Breast epithelium (tissue), 4 donors: ENCODE data around the gene KCNIP4. TPM values are rescaled to one million over a fixed set of nuclear protein-coding genes. Genes with fewer than 3 reads are reported as not detected.

Experiments used
- DNase-seq, 2 donors: peaks; one replicate each; pipeline ENCODE4 v3.0.0-alpha.2; 2019; ENCODE audit warnings: low spot score in 2 of 2
- H3K27ac ChIP-seq, 2 donors: fragments of 200-600 bp; sonication (generic) in 1 of 2; one replicate each; pipeline ENCODE4 v1.5.1; 2016 to 2019; ENCODE audit warnings: mild to moderate bottlenecking in 1 of 2
- H3K27me3 ChIP-seq, 2 donors: fragments of 200-600 bp; sonication (generic) in 1 of 2; one replicate each; pipeline versions ENCODE4 v1.5.1 to v1.6.0; 2017 to 2019; ENCODE audit warnings: control low read depth in 1 of 2, mild to moderate bottlenecking in 1 of 2
- H3K36me3 ChIP-seq: fragments of 200-600 bp; one replicate; pipeline ENCODE4 v1.5.1; 2019
- H3K4me1 ChIP-seq, 2 donors: fragments of 200-600 bp; sonication (generic); one replicate each; pipeline ENCODE4 v1.5.1; 2016 to 2019; ENCODE audit warnings: control low read depth in 1 of 2
- H3K4me3 ChIP-seq, 3 donors: fragments of 200-600 bp; sonication (generic); 1 replicate in 2 of 3; 2 replicates in 1 of 3; pipeline ENCODE4 v1.5.1; 2016 to 2019; ENCODE audit warnings: mild to moderate bottlenecking in 3 of 3, moderate library complexity in 2 of 3
- H3K9me3 ChIP-seq, 2 donors: fragments of 200-600 bp; sonication (generic) in 1 of 2; one replicate each; pipeline ENCODE4 v1.5.1; 2016 to 2019; ENCODE audit warnings: control low read depth in 1 of 2
- CTCF ChIP-seq, 3 donors: fragments of 450-650 bp; IDR thresholded peaks; one replicate each; pipeline ENCODE4 v1.5.1; 2016 to 2017; ENCODE audit warnings: antibody characterized with exemption in 3 of 3, mild to moderate bottlenecking in 3 of 3, moderate library complexity in 3 of 3
- POLR2A ChIP-seq: fragments of 450-650 bp; IDR thresholded peaks from one replicate; pipeline ENCODE4 v1.6.1; 2016; ENCODE audit warnings: antibody characterized with exemption, mild to moderate bottlenecking, moderate library complexity
- POLR2AphosphoS5 ChIP-seq, 3 donors: sonication (generic); formaldehyde crosslinking; IDR thresholded peaks; one replicate each; pipeline ENCODE4 v1.6.1; 2017; ENCODE audit warnings: antibody characterized with exemption in 3 of 3
- intact Hi-C: fragments of 100-400 bp; cut with DNase I; formaldehyde crosslinking; loops from one replicate; pipeline ENCODE4 v1.15.1; 2023; ENCODE audit warnings: low total_unique reads
- total RNA-seq, 3 donors: library from RNA; depleted of rRNA; stranded (reverse); fragments of >200 nt; gene quantifications; one replicate each; pipeline ENCODE4 v1.1.0, GENCODE V29; 2016

KCNIP4 gene
- total RNA-seq, 3 donors from 2014 or later = 0.44 to 0.66 TPM; not detected in 1

- intact Hi-C loops = no loop called here
- Histone ChIP-seq H3K36me3 (no peaks in the 10 kb centered on the region), H3K4me1 (no peaks in the 10 kb centered on the region), H3K4me3 (no peak overlapping the region), H3K27ac (no peak overlapping the region), H3K9me3 (no peaks in the 10 kb centered on the region), H3K27me3 (no peaks in the 10 kb centered on the region)
- no peak for DNase-seq
- TF ChIP-seq POLR2A (no peak), CTCF (IDR thresholded peaks at IDR 0.05) (no peak), POLR2AphosphoS5 (IDR thresholded peaks at IDR 0.05) (no peak)
These were observed 1043.6 kb downstream of the KCNIP4 start for GRCh38 chr4:20904966-20905365.

DNA sequence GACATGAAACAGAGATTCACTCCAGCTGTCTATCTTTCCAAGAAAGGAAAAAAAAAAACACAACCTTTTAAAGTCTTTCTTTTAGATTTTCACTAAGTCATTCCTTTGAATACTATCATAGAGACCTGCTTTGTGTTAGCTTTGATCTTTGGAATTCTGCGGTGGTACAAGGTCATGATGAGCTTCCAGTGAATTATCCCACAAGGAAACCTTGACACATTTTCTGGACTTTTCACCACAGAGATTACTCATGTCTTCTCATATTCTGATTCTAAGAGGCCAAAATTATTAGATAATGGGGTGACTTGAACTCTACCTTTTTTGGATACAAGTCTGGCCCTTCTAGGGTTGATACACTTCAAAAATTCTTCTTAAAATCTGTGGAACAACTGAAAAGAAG, 1046.7 kb downstream of the KCNIP4 start:
- no peaks in the 10 kb centered on the region for H3K9me3 ChIP-seq
- no peak for DNase-seq
- H3K27ac ChIP-seq = no peak overlapping the region
- TF ChIP-seq CTCF (IDR thresholded peaks at IDR 0.05) (no peak), POLR2A (no peak), POLR2AphosphoS5 (IDR thresholded peaks at IDR 0.05) (no peak)
- no peaks in the 10 kb centered on the region for H3K27me3 ChIP-seq
- H3K36me3 ChIP-seq = no peaks in the 10 kb centered on the region
- no peaks in the 10 kb centered on the region for H3K4me1 ChIP-seq
- H3K4me3 ChIP-seq = no peak overlapping the region
- intact Hi-C loops = no loop called here

DNA sequence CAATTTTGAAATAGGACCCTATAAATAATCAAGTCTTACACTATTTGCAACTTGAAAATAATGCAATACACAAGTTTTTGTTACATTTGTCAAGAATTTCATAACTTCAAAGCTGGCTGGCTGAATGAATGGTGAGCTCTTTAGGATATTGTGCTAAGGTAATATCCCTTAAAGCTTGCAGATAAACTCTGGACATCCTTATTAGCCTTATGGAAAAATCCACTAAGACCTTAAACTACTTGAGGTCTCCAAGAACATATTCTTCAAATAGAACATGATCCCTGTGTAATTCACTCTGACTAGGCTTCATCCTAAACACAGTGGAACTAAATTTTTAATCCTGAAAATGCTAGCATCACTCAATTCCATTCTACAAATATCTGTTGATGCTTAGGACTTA, 1049.0 kb downstream of the KCNIP4 start:
- no peak overlapping the region for H3K27ac ChIP-seq
- H3K36me3 ChIP-seq = no peaks in the 10 kb centered on the region
- intact Hi-C loops = no loop called here
- no peaks in the 10 kb centered on the region for H3K9me3 ChIP-seq
- DNase-seq = no peak
- no peak for TF ChIP-seq CTCF (IDR thresholded peaks at IDR 0.05)
- TF ChIP-seq POLR2A = no peak
- no peak for TF ChIP-seq POLR2AphosphoS5 (IDR thresholded peaks at IDR 0.05)
- no peaks in the 10 kb centered on the region for H3K4me1 ChIP-seq
- H3K27me3 ChIP-seq = no peaks in the 10 kb centered on the region
- H3K4me3 ChIP-seq = no peak overlapping the region

DNA sequence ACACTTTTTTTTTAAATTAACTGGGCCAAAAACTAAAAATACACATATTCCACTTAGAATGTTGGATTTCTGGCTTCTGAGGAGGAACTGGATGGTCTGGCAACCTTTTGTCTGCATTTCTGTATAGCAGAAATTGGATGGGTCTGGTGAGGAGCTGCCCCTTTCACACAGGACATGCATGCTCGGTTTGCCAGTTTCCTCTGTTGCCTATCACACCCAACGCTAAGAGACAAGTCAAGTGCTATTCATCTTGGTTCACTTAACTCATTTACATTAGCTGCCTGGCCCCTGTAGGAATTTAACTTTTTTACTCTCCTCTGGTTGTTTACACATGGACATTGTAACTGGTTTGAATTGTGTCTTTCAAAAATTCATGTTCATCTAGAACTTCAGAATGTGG, 1052.6 kb downstream of the KCNIP4 start:
- Histone ChIP-seq H3K27me3 (no peaks in the 10 kb centered on the region), H3K4me3 (no peak overlapping the region), H3K27ac (no peak overlapping the region), H3K4me1 (no peaks in the 10 kb centered on the region), H3K9me3 (no peaks in the 10 kb centered on the region), H3K36me3 (no peaks in the 10 kb centered on the region)
- intact Hi-C loops = no loop called here
- no peak for TF ChIP-seq CTCF (IDR thresholded peaks at IDR 0.05)
- no peak for TF ChIP-seq POLR2AphosphoS5 (IDR thresholded peaks at IDR 0.05)
- TF ChIP-seq POLR2A = no peak
- no peak for DNase-seq

DNA sequence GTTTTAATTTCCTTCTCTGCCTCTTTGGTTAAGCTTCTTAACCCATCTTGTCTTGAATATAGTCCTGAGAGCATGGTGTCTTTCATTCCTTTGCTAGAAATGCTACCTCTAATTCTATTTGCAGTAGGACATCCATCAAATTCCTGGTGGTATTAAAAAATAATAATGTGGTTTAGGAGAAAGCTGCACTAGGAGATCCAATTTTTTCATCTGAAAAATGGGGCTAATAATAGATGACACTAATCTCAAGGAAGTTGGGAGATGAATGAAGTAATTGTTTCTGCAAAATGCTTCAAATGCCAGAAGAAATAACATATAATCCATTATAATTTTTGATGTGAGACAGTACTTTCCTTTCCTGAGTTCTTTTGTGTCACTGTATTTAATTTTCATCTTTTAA, 1053.4 kb downstream of the KCNIP4 start:
- Histone ChIP-seq H3K36me3 (no peaks in the 10 kb centered on the region), H3K4me1 (no peaks in the 10 kb centered on the region), H3K9me3 (no peaks in the 10 kb centered on the region), H3K4me3 (no peak overlapping the region), H3K27ac (no peak overlapping the region), H3K27me3 (no peaks in the 10 kb centered on the region)
- DNase-seq = no peak
- TF ChIP-seq POLR2A (no peak), CTCF (IDR thresholded peaks at IDR 0.05) (no peak), POLR2AphosphoS5 (IDR thresholded peaks at IDR 0.05) (no peak)
- intact Hi-C loops = no loop called here
